HEK293 (cell line): ENCODE measurements around the gene KCNJ6.

Experiments
- YY1 ChIP-seq: fragments of 450-650 bp; formaldehyde crosslinking; IDR thresholded peaks from 2 replicates; pipeline ENCODE4 v1.5.1; 2018; ENCODE audit warnings: missing biosample characterization, missing genetic modification characterization
- ZNF280D ChIP-seq: fragments of 450-650 bp; formaldehyde crosslinking; IDR thresholded peaks from 2 replicates; pipeline ENCODE4 v1.5.1; 2016; ENCODE audit warnings: missing biosample characterization, missing genetic modification characterization
- TF ChIP-seq, protein P1 (sequence below): fragments of 450-650 bp; formaldehyde crosslinking; IDR thresholded peaks from 2 replicates; pipeline ENCODE4 v1.5.1; 2016; ENCODE audit warnings: missing biosample characterization, missing genetic modification characterization

GRCh38 chr21:37684547-37684946, 231.7 kb downstream of the KCNJ6 start:
- no peak for TF ChIP-seq YY1 (tag by site-specific recombination)
- no peak for TF ChIP-seq ZNF280D (tag by site-specific recombination)
- TF ChIP-seq, protein P1, sequence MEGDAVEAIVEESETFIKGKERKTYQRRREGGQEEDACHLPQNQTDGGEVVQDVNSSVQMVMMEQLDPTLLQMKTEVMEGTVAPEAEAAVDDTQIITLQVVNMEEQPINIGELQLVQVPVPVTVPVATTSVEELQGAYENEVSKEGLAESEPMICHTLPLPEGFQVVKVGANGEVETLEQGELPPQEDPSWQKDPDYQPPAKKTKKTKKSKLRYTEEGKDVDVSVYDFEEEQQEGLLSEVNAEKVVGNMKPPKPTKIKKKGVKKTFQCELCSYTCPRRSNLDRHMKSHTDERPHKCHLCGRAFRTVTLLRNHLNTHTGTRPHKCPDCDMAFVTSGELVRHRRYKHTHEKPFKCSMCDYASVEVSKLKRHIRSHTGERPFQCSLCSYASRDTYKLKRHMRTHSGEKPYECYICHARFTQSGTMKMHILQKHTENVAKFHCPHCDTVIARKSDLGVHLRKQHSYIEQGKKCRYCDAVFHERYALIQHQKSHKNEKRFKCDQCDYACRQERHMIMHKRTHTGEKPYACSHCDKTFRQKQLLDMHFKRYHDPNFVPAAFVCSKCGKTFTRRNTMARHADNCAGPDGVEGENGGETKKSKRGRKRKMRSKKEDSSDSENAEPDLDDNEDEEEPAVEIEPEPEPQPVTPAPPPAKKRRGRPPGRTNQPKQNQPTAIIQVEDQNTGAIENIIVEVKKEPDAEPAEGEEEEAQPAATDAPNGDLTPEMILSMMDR (tag by site-specific recombination), result no peak
